PC-3 (cell line): ENCODE data around the gene EYS.

Experiments
- CTCF ChIP-seq: fragments of 300-600 bp; sonication (generic); conservative IDR thresholded peaks from 2 replicates; pipeline ENCODE4 v1.5.1; 2017; ENCODE audit warnings: antibody characterized with exemption, low read depth, mild to moderate bottlenecking, low read length
- EZH2 ChIP-seq: fragments of 300-600 bp; sonication (generic); IDR thresholded peaks from one replicate; pipeline ENCODE4 v1.6.1; 2017; ENCODE audit warnings: antibody characterized with exemption, mild to moderate bottlenecking, low read length; ENCODE audit not compliant: unreplicated experiment
- EZH2phosphoT487 ChIP-seq: fragments of 300-600 bp; sonication (generic); IDR thresholded peaks from 2 replicates; pipeline ENCODE4 v1.6.1; 2018; ENCODE audit warnings: mild to moderate bottlenecking, antibody characterized with exemption, low read length, borderline replicate concordance

- TF ChIP-seq EZH2phosphoT487 (no peak), CTCF (no peak), EZH2 (no peak)
Observed at GRCh38 chr6:65221153-65221552, 485.9 kb downstream of the EYS start.
